Measurements from ENCODE around the gene FGFRL1.

Gene FGFRL1

GRCh38 chr4:992297-993110 lies 18.9 kb upstream of the FGFRL1 start:
- Histone ChIP-seq H3K4me3 (ENCODE audit: insufficient read length, low read depth) (no peak overlapping the region), H3K36me3 (ENCODE audit: insufficient read depth, insufficient read length, low read length) (peaks cover 7% of the 10 kb centered on the region), H3K9ac (ENCODE audit: insufficient read length, low read depth) (no peak overlapping the region), H3K27me3 (ENCODE audit: insufficient read depth, insufficient read length) (peaks cover 23% of the 10 kb centered on the region), H3K4me1 (ENCODE audit: insufficient read depth, insufficient read length) (peaks cover 25% of the 10 kb centered on the region), H3K9me3 (ENCODE audit: insufficient read depth, low read length) (no peaks in the 10 kb centered on the region)
- no peak for DNase-seq (ENCODE audit: low read depth, low spot score)
- no peak for TF ChIP-seq YY1 (IDR thresholded peaks at IDR 0.05; ENCODE audit: insufficient read depth, insufficient read length)

GRCh38 chr4:993111-994029 lies 18.1 kb upstream of the FGFRL1 start, which contains the start of gene SLC26A1:
SLC26A1 (minus strand) TSS chr4:993404; CDS start chr4:991703, 1,701 bp downstream.
- Histone ChIP-seq H3K9me3 (ENCODE audit: insufficient read depth, low read length) (no peaks in the 10 kb centered on the region), H3K36me3 (ENCODE audit: insufficient read depth, insufficient read length, low read length) (peaks cover 7% of the 10 kb centered on the region), H3K9ac (ENCODE audit: insufficient read length, low read depth) (peak within 1 kb of the TSS; percentile 34), H3K4me1 (ENCODE audit: insufficient read depth, insufficient read length) (peaks cover 28% of the 10 kb centered on the region), H3K4me3 (ENCODE audit: insufficient read length, low read depth) (no peak within 1 kb of the TSS), H3K27me3 (ENCODE audit: insufficient read depth, insufficient read length) (peaks cover 32% of the 10 kb centered on the region)
- TF ChIP-seq ZNF274 (IDR thresholded peaks at IDR 0.05; ENCODE audit: low read depth, low read length) (no peak), SUZ12 (IDR thresholded peaks at IDR 0.05; ENCODE audit: extremely low read depth, insufficient read depth, insufficient read length) (no peak), YY1 (IDR thresholded peaks at IDR 0.05; ENCODE audit: insufficient read depth, insufficient read length) (no peak)
- no peak for DNase-seq (ENCODE audit: low read depth, low spot score)

GRCh38 chr4:995311-996026 lies 16.0 kb upstream of the FGFRL1 start:
- no peaks in the 10 kb centered on the region for H3K36me3 ChIP-seq (ENCODE audit: insufficient read depth, insufficient read length, low read length)
- H3K9ac ChIP-seq (ENCODE audit: insufficient read length, low read depth) = peak overlapping the region; percentile 53
- peaks cover 50% of the 10 kb centered on the region for H3K27me3 ChIP-seq (ENCODE audit: insufficient read depth, insufficient read length)
- TF ChIP-seq YY1 (IDR thresholded peaks at IDR 0.05; ENCODE audit: insufficient read depth, insufficient read length) (no peak), ZNF274 (IDR thresholded peaks at IDR 0.05; ENCODE audit: low read depth, low read length) (no peak), SUZ12 (IDR thresholded peaks at IDR 0.05; ENCODE audit: extremely low read depth, insufficient read depth, insufficient read length) (no peak)
- H3K9me3 ChIP-seq (ENCODE audit: insufficient read depth, low read length) = no peaks in the 10 kb centered on the region
- DNase-seq (ENCODE audit: low read depth, low spot score) = no peak
- H3K4me3 ChIP-seq (ENCODE audit: insufficient read length, low read depth) = no peak overlapping the region
- peaks cover 33% of the 10 kb centered on the region for H3K4me1 ChIP-seq (ENCODE audit: insufficient read depth, insufficient read length)

- Histone ChIP-seq H3K36me3 (ENCODE audit: insufficient read depth, insufficient read length, low read length) (no peaks in the 10 kb centered on the region), H3K9me3 (ENCODE audit: insufficient read depth, low read length) (no peaks in the 10 kb centered on the region), H3K4me3 (ENCODE audit: insufficient read length, low read depth) (no peak overlapping the region), H3K9ac (ENCODE audit: insufficient read length, low read depth) (peak overlapping the region; percentile 53), H3K27me3 (ENCODE audit: insufficient read depth, insufficient read length) (peaks cover 58% of the 10 kb centered on the region), H3K4me1 (ENCODE audit: insufficient read depth, insufficient read length) (peaks cover 33% of the 10 kb centered on the region)
- TF ChIP-seq SUZ12 (IDR thresholded peaks at IDR 0.05; ENCODE audit: extremely low read depth, insufficient read depth, insufficient read length) (no peak), YY1 (IDR thresholded peaks at IDR 0.05; ENCODE audit: insufficient read depth, insufficient read length) (no peak), ZNF274 (IDR thresholded peaks at IDR 0.05; ENCODE audit: low read depth, low read length) (no peak)
- DNase-seq (ENCODE audit: low read depth, low spot score) = no peak
Measured at GRCh38 chr4:996030-996996, 15.1 kb upstream of the FGFRL1 start.

- Histone ChIP-seq H3K4me1 (ENCODE audit: insufficient read depth, insufficient read length) (peaks cover 33% of the 10 kb centered on the region), H3K4me3 (ENCODE audit: insufficient read length, low read depth) (no peak overlapping the region), H3K36me3 (ENCODE audit: insufficient read depth, insufficient read length, low read length) (no peaks in the 10 kb centered on the region), H3K9me3 (ENCODE audit: insufficient read depth, low read length) (no peaks in the 10 kb centered on the region), H3K9ac (ENCODE audit: insufficient read length, low read depth) (peak overlapping the region; percentile 2), H3K27me3 (ENCODE audit: insufficient read depth, insufficient read length) (peaks cover 65% of the 10 kb centered on the region)
- TF ChIP-seq YY1 (IDR thresholded peaks at IDR 0.05; ENCODE audit: insufficient read depth, insufficient read length) (no peak), ZNF274 (IDR thresholded peaks at IDR 0.05; ENCODE audit: low read depth, low read length) (no peak), SUZ12 (IDR thresholded peaks at IDR 0.05; ENCODE audit: extremely low read depth, insufficient read depth, insufficient read length) (no peak)
- DNase-seq (ENCODE audit: low read depth, low spot score) = no peak
Measured at GRCh38 chr4:996997-997374, 14.4 kb upstream of the FGFRL1 start.

- Histone ChIP-seq H3K4me3 (ENCODE audit: insufficient read length, low read depth) (peak overlapping the region; percentile 46), H3K9me3 (ENCODE audit: insufficient read depth, low read length) (no peaks in the 10 kb centered on the region), H3K4me1 (ENCODE audit: insufficient read depth, insufficient read length) (peaks cover 33% of the 10 kb centered on the region), H3K9ac (ENCODE audit: insufficient read length, low read depth) (peak overlapping the region; percentile 61), H3K27me3 (ENCODE audit: insufficient read depth, insufficient read length) (peaks cover 70% of the 10 kb centered on the region), H3K36me3 (ENCODE audit: insufficient read depth, insufficient read length, low read length) (no peaks in the 10 kb centered on the region)
- TF ChIP-seq SUZ12 (IDR thresholded peaks at IDR 0.05; ENCODE audit: extremely low read depth, insufficient read depth, insufficient read length) (no peak), ZNF274 (IDR thresholded peaks at IDR 0.05; ENCODE audit: low read depth, low read length) (no peak), YY1 (IDR thresholded peaks at IDR 0.05; ENCODE audit: insufficient read depth, insufficient read length) (no peak)
- no peak for DNase-seq (ENCODE audit: low read depth, low spot score)
Measured at GRCh38 chr4:997375-998071, 13.9 kb upstream of the FGFRL1 start.
